Caco-2 (cell line): ENCODE data around the gene BCAS3. TPM values are rescaled to one million over a fixed set of nuclear protein-coding genes. Genes with fewer than 3 reads are reported as not detected.
A peak's percentile ranks its signal among the peaks of the same experiment; 100 is the strongest.

Source experiments
- BruUV-seq: library from RNA; stranded (reverse); fragments of 400-500 nt; replicated peaks from 2 replicates; lab custom pipeline; 2021; lab: Mats Ljungman, UMichigan
- CTCF ChIA-PET: fragments of 300-600 bp; sonication (Branson Sonifier 250); formaldehyde crosslinking; loops from one replicate; lab custom pipeline; 2022; ENCODE audit warnings: antibody characterized with exemption; lab: Charles Lee
- POLR2A ChIA-PET: fragments of 300-600 bp; sonication (Branson Sonifier 250); formaldehyde crosslinking; loops from one replicate; lab custom pipeline; 2022; ENCODE audit warnings: antibody characterized with exemption; lab: Charles Lee
- DNase-seq, 2 experiments: peaks; one replicate each; pipeline versions ENCODE4 v3.0.0 to v3.0.0-alpha.2; 2020 to 2022
- H3K27me3 ChIP-seq: replicated peaks from 2 replicates; pipeline ENCODE4 v1.6.0; 2011; ENCODE audit warnings: low read length; ENCODE audit not compliant: control insufficient read depth, insufficient read depth
- H3K36me3 ChIP-seq: 2 replicates; pipeline ENCODE4 v1.5.1; 2011; ENCODE audit warnings: low read length; ENCODE audit not compliant: control insufficient read depth, insufficient read depth
- H3K4me1 ChIP-seq: fragments of 250-450 bp; sonication (Bioruptor Pico); 2 replicates; pipeline ENCODE4 v1.5.1; 2020; ENCODE audit warnings: mild to moderate bottlenecking
- H3K4me3 ChIP-seq: 2 replicates; pipeline ENCODE4 v1.5.1; 2011; ENCODE audit warnings: low read depth, mild to moderate bottlenecking, control low read depth, low read length
- H3K9me3 ChIP-seq: fragments of 250-450 bp; sonication (Bioruptor Pico); 2 replicates; pipeline ENCODE4 v1.5.1; 2020; ENCODE audit warnings: mild to moderate bottlenecking, moderate library complexity
- H3K27ac Mint-ChIP-seq: one replicate; pipeline ENCODE4 v1.8.0; 2022; ENCODE audit warnings: mixed read lengths; ENCODE audit not compliant: unreplicated experiment
- H3K27me3 Mint-ChIP-seq: one replicate; pipeline ENCODE4 v1.8.0; 2022; ENCODE audit warnings: mixed read lengths; ENCODE audit not compliant: insufficient read depth, unreplicated experiment
- H3K36me3 Mint-ChIP-seq: one replicate; pipeline ENCODE4 v1.8.0; 2022; ENCODE audit warnings: mild to moderate bottlenecking, mixed read lengths; ENCODE audit not compliant: insufficient read depth, unreplicated experiment
- H3K4me1 Mint-ChIP-seq: one replicate; pipeline ENCODE4 v1.8.0; 2022; ENCODE audit warnings: low read depth, mixed read lengths; ENCODE audit not compliant: unreplicated experiment
- H3K4me3 Mint-ChIP-seq: one replicate; pipeline ENCODE4 v1.8.0; 2022; ENCODE audit warnings: mild to moderate bottlenecking, moderate library complexity, mixed read lengths; ENCODE audit not compliant: unreplicated experiment
- H3K9me3 Mint-ChIP-seq: one replicate; pipeline ENCODE4 v1.8.0; 2022; ENCODE audit warnings: mixed read lengths; ENCODE audit not compliant: unreplicated experiment
- CTCF ChIP-seq, 2 experiments: fragments of 200-600 bp in 1 of 2; IDR thresholded peaks; 1 replicate in 1 of 2; 2 replicates in 1 of 2; pipeline versions ENCODE4 v1.5.1 to v1.8.0; 2011 to 2022; ENCODE audit warnings: antibody characterized with exemption in 1 of 2, control low read depth in 1 of 2, inconsistent platforms in 1 of 2, low read depth in 1 of 2, low read length in 1 of 2, mild to moderate bottlenecking in 1 of 2, moderate library complexity in 1 of 2; ENCODE audit not compliant: insufficient read depth in 1 of 2, severe bottlenecking in 1 of 2, unreplicated experiment in 1 of 2
- intact Hi-C: fragments of 100-400 bp; cut with micrococcal nuclease; formaldehyde crosslinking; loops from one replicate; pipeline ENCODE4 v1.10.0; 2022; ENCODE audit not compliant: unreplicated experiment
- total RNA-seq: library from RNA; stranded (reverse); gene quantifications from 2 replicates; pipeline ENCODE4 v1.2.3, GENCODE V29; 2022

BCAS3 gene
- total RNA-seq, 1 experiment from 2014 or later = 44.1 TPM

- no peaks in the 10 kb centered on the region for H3K36me3 ChIP-seq
- H3K4me1 ChIP-seq = 0 out of 2 replicates have a peak, but pooled peaks cover 3% of the 10 kb centered on the region
- CTCF ChIA-PET = interaction anchor here (1.1 kb wide), 1 partner anchor 99 kb away, joined by 3 read pairs; no protein-coding TSS in a partner anchor
- Mint-ChIP-seq H3K4me3 (peak overlapping the region; percentile 96), H3K9me3 (no peaks in the 10 kb centered on the region), H3K27me3 (no peaks in the 10 kb centered on the region), H3K27ac (peak overlapping the region; percentile 95), H3K4me1 (peaks cover 14% of the 10 kb centered on the region), H3K36me3 (peaks cover 10% of the 10 kb centered on the region)
- TF ChIP-seq CTCF (IDR thresholded peaks at IDR 0.05; ENCODE audit: insufficient read depth in 1 of 2, low read depth in 1 of 2, low read length in 1 of 2, severe bottlenecking in 1 of 2, unreplicated experiment in 1 of 2) = no peak
- no peaks in the 10 kb centered on the region for H3K27me3 ChIP-seq
- DNase-seq = no peak
- no peaks in the 10 kb centered on the region for H3K9me3 ChIP-seq
- POLR2A ChIA-PET = interaction anchor here (0.6 to 0.7 kb wide), 2 partner anchors 9 to 359 kb away, joined by 3 to 4 read pairs; no protein-coding TSS in a partner anchor
- BruUV-seq = no TSS peak
- peak overlapping the region; percentile 88 for H3K4me3 ChIP-seq
- intact Hi-C loops = loop anchor here (2.0 kb wide), 1 partner anchor 76 kb away; the partner anchor contains the start of gene PPM1D
Measured at GRCh38 chr17:60676758-60677307, 818 bp upstream of the BCAS3 start.

- Mint-ChIP-seq H3K36me3 (peaks cover 10% of the 10 kb centered on the region), H3K27ac (peak overlapping the region; percentile 95), H3K4me3 (peak overlapping the region; percentile 96), H3K4me1 (peaks cover 14% of the 10 kb centered on the region), H3K27me3 (no peaks in the 10 kb centered on the region), H3K9me3 (no peaks in the 10 kb centered on the region)
- TF ChIP-seq CTCF (IDR thresholded peaks at IDR 0.05; ENCODE audit: insufficient read depth in 1 of 2, low read depth in 1 of 2, low read length in 1 of 2, severe bottlenecking in 1 of 2, unreplicated experiment in 1 of 2) = no peak
- Histone ChIP-seq H3K4me1 (peaks cover 3% of the 10 kb centered on the region; the same call in 1 of the 2 replicates), H3K4me3 (peak overlapping the region; percentile 88), H3K9me3 (no peaks in the 10 kb centered on the region), H3K36me3 (no peaks in the 10 kb centered on the region), H3K27me3 (no peaks in the 10 kb centered on the region)
- intact Hi-C loops = no loop called here
- ChIA-PET CTCF (interaction anchor here (1.0 to 1.1 kb wide), 2 partner anchors 43 to 100 kb away, joined by 3 to 5 read pairs; no protein-coding TSS in a partner anchor), POLR2A (interaction anchor here (1.0 kb wide), 2 partner anchors 79 to 100 kb away, joined by 3 to 8 read pairs; partner anchors contain the start of gene PPM1D)
- no TSS peak for BruUV-seq
- no peak for DNase-seq
Measured at GRCh38 chr17:60678118-60678444, 430 bp downstream of the BCAS3 start.

GRCh38 chr17:60679287-60679686 lies 1.6 kb downstream of the BCAS3 start:
- Histone ChIP-seq H3K9me3 (no peaks in the 10 kb centered on the region), H3K27me3 (no peaks in the 10 kb centered on the region), H3K4me1 (peaks cover 3% of the 10 kb centered on the region; the same call in 1 of the 2 replicates), H3K36me3 (no peaks in the 10 kb centered on the region), H3K4me3 (no peak overlapping the region)
- H3K4me1 Mint-ChIP-seq = peaks cover 14% of the 10 kb centered on the region
- ChIA-PET POLR2A (interaction anchor here (0.6 kb wide), 1 partner anchor 1060 kb away, joined by 3 read pairs; the partner anchor contains the start of gene CLTC), CTCF (interaction anchor here (0.6 kb wide), 1 partner anchor 156 kb away, joined by 3 read pairs; no protein-coding TSS in a partner anchor)
- no peak for TF ChIP-seq CTCF (IDR thresholded peaks at IDR 0.05; ENCODE audit: insufficient read depth in 1 of 2, low read depth in 1 of 2, low read length in 1 of 2, severe bottlenecking in 1 of 2, unreplicated experiment in 1 of 2)
- TSS peak; percentile 17 for BruUV-seq
- no peaks in the 10 kb centered on the region for H3K9me3 Mint-ChIP-seq
- no peak for DNase-seq
- H3K4me3 Mint-ChIP-seq = peak overlapping the region; percentile 3
- no peak overlapping the region for H3K27ac Mint-ChIP-seq
- intact Hi-C loops = no loop called here
- peaks cover 10% of the 10 kb centered on the region for H3K36me3 Mint-ChIP-seq
- H3K27me3 Mint-ChIP-seq = no peaks in the 10 kb centered on the region
